Effector memory CD8-positive, alpha-beta T cell (primary cell): Measurements from ENCODE around the gene MPZL1.

Source experiments
- ATAC-seq: fragments of 150-1000 bp; cut with Tn5 transposase; replicated peaks from 2 replicates; pipeline ENCODE4 v1.10.0; 2021; ENCODE audit warnings: mild to moderate bottlenecking, moderate library complexity
- DNase-seq, 3 experiments: peaks; one replicate each; pipeline ENCODE4 v3.0.0; 2021
- H3K27ac Mint-ChIP-seq, 2 donors: one replicate each; pipeline ENCODE4 v1.8.0; 2022; ENCODE audit warnings: mild to moderate bottlenecking in 2 of 2, mixed read lengths in 2 of 2, moderate library complexity in 2 of 2
- H3K27me3 Mint-ChIP-seq, 2 donors: one replicate each; pipeline ENCODE4 v1.8.0; 2022; ENCODE audit warnings: mixed read lengths in 2 of 2
- H3K36me3 Mint-ChIP-seq: one replicate; pipeline ENCODE4 v1.8.0; 2022; ENCODE audit warnings: mild to moderate bottlenecking, moderate library complexity, mixed read lengths; ENCODE audit not compliant: insufficient read depth
- H3K4me1 Mint-ChIP-seq, 2 donors: one replicate each; pipeline ENCODE4 v1.8.0; 2022; ENCODE audit warnings: low read depth in 2 of 2, mixed read lengths in 2 of 2
- H3K4me3 Mint-ChIP-seq, 2 donors: one replicate each; pipeline ENCODE4 v1.8.0; 2022; ENCODE audit warnings: mild to moderate bottlenecking in 2 of 2, mixed read lengths in 2 of 2, moderate library complexity in 2 of 2
- H3K9me3 Mint-ChIP-seq, 2 donors: one replicate each; pipeline ENCODE4 v1.8.0; 2022; ENCODE audit warnings: mixed read lengths in 2 of 2

MPZL1 gene

GRCh38 chr1:167772436-167772835, 50.7 kb downstream of the MPZL1 start:
- ATAC-seq (no peak), DNase-seq (no peak)
- H3K27me3 Mint-ChIP-seq: no peaks in the 10 kb centered on the region
- no peak overlapping the region for H3K4me3 Mint-ChIP-seq
- no peak overlapping the region for H3K27ac Mint-ChIP-seq
- no peaks in the 10 kb centered on the region for H3K4me1 Mint-ChIP-seq
- H3K36me3 Mint-ChIP-seq: peaks cover 3% of the 10 kb centered on the region
- H3K9me3 Mint-ChIP-seq: no peaks in the 10 kb centered on the region

GRCh38 chr1:167773516-167773915, 51.7 kb downstream of the MPZL1 start:
- ATAC-seq: no peak
- H3K9me3 Mint-ChIP-seq: no peaks in the 10 kb centered on the region
- no peaks in the 10 kb centered on the region for H3K4me1 Mint-ChIP-seq
- peaks cover 3% of the 10 kb centered on the region for H3K36me3 Mint-ChIP-seq
- no peak for DNase-seq
- H3K4me3 Mint-ChIP-seq: no peak overlapping the region
- no peak overlapping the region for H3K27ac Mint-ChIP-seq
- no peaks in the 10 kb centered on the region for H3K27me3 Mint-ChIP-seq

DNA sequence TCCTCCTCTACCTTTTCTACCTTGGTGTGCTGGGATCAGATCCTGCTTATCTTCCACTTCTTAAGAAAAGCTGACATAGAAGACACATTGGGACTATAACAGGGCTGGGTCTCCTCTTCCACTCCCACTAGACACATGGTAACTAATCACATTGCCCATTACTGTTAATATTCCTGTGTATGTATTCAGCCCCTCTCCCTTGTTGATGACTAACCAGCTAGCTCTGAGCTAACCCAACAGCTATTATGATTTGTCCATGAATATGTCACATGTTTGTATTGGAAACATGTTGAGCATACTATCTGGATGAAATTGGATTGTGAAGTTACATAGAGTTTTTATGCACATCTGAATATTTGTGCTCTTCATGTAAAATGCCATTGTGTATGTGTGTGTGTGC, 52.9 kb downstream of the MPZL1 start:
- peaks cover 3% of the 10 kb centered on the region for H3K36me3 Mint-ChIP-seq
- DNase-seq (no peak), ATAC-seq (no peak)
- no peaks in the 10 kb centered on the region for H3K27me3 Mint-ChIP-seq
- no peaks in the 10 kb centered on the region for H3K9me3 Mint-ChIP-seq
- H3K4me3 Mint-ChIP-seq: no peak overlapping the region
- H3K4me1 Mint-ChIP-seq: no peaks in the 10 kb centered on the region
- H3K27ac Mint-ChIP-seq: no peak overlapping the region

DNA sequence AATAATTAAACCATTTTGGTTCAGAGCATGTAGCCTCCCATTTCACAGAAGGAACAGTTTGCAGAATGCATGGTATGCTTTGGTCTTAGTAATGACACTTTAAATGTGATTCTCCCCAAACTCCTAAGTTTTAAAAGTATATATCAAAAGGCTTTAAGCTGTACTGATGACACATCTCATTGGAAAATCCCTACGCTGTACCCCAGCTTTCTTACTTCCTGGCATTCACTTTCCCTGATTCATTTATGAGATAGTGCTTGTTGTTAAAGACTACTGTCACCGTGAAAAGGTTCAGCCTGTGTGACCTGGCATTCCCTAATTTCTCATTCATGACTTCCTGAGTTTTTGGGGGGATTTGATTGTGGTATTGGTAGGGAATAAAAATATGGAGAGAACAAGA, 53.4 kb downstream of the MPZL1 start:
- H3K4me1 Mint-ChIP-seq: no peaks in the 10 kb centered on the region
- H3K27me3 Mint-ChIP-seq: no peaks in the 10 kb centered on the region

DNA sequence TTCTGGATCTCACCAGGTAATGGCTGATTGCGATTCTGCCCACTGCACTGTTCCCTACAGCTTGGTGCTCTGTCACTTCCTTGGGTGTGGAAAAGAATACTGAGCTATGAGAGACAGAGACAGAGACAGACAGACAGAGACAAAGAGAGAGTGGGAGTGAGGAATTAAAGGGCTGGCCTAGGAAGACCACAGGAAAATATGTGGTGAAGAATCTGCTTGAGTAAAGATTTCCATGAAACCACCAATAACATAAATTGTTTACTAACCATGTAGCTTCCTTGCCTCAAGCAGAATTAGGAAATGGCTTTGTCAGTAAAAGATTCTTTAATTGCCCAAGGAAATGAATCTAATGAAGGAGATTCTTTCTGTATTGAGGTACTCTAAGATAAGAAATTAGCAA, 54.4 kb downstream of the MPZL1 start:
- DNase-seq (no peak), ATAC-seq (no peak)
- Mint-ChIP-seq H3K4me3 (no peak overlapping the region), H3K4me1 (no peaks in the 10 kb centered on the region), H3K27me3 (no peaks in the 10 kb centered on the region), H3K27ac (no peak overlapping the region), H3K36me3 (peaks cover 3% of the 10 kb centered on the region), H3K9me3 (no peaks in the 10 kb centered on the region)

More for the DNA sequence above, 53.4 kb downstream of the MPZL1 start:
- Mint-ChIP-seq H3K9me3 (no peaks in the 10 kb centered on the region), H3K36me3 (peaks cover 3% of the 10 kb centered on the region), H3K4me3 (no peak overlapping the region), H3K27ac (no peak overlapping the region)
- ATAC-seq: no peak
- no peak for DNase-seq

DNA sequence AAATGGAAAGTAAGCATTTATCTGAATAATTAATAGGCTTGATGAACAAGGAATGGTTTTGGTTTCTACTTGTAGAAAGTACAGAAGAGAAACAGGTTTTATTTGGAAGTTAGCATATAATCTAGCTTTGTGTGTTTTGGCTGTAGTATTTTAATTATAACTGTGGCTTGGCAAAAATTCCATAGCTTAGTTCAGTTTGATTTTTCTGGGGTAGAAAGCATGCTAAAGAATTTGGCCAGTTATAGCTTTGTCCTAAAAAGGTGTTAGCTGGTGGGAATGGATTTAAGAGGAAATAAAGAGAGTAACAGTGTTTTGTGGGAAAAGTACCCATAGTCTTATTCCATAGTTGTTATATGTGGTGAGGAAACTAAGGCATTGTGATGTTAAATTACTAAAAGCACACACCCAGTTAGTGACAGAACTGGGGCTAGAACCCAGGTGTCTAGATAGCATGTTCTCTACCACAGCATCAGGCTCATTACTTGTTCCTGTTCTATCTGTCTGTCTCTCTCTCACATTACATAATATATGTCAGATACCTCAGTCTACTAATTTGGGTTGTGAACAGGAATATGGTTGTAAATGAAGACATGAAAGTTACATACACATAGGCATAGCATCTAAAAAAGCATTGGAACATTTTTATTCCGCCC, 55.0 kb downstream of the MPZL1 start:
- H3K27ac Mint-ChIP-seq: no peak overlapping the region
- H3K27me3 Mint-ChIP-seq: no peaks in the 10 kb centered on the region
- ATAC-seq (no peak), DNase-seq (no peak)
- H3K36me3 Mint-ChIP-seq: peaks cover 3% of the 10 kb centered on the region
- no peak overlapping the region for H3K4me3 Mint-ChIP-seq
- H3K9me3 Mint-ChIP-seq: no peaks in the 10 kb centered on the region
- H3K4me1 Mint-ChIP-seq: no peaks in the 10 kb centered on the region

DNA sequence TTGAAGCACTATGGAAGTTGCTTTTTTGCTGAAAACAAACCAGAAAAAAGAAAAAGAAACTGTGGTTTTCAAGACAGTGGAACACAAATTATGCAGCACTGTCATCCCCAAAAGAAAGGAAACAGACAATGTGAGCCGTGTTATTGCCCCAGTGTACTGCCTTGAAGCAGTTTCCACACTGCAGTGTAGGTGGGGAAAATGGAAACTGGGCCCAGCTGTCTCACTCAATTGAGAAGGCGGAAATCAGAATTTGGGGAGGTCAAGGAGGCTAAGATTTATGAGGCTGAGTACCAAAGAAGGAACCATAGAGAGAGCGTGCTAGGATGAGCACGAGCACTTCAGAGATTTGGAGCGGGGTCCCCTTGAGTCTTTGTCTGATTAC, 55.5 kb downstream of the MPZL1 start:
- Mint-ChIP-seq H3K4me3 (no peak overlapping the region), H3K36me3 (peaks cover 3% of the 10 kb centered on the region), H3K27ac (no peak overlapping the region), H3K9me3 (no peaks in the 10 kb centered on the region), H3K27me3 (no peaks in the 10 kb centered on the region), H3K4me1 (no peaks in the 10 kb centered on the region)
- ATAC-seq: no peak
- no peak for DNase-seq

GRCh38 chr1:167781558-167781957, 59.8 kb downstream of the MPZL1 start:
- H3K27me3 Mint-ChIP-seq: no peaks in the 10 kb centered on the region
- peaks cover 3% of the 10 kb centered on the region for H3K36me3 Mint-ChIP-seq
- no peak overlapping the region for H3K4me3 Mint-ChIP-seq
- ATAC-seq (no peak), DNase-seq (no peak)
- H3K4me1 Mint-ChIP-seq: no peaks in the 10 kb centered on the region
- H3K9me3 Mint-ChIP-seq: no peaks in the 10 kb centered on the region
- no peak overlapping the region for H3K27ac Mint-ChIP-seq

DNA sequence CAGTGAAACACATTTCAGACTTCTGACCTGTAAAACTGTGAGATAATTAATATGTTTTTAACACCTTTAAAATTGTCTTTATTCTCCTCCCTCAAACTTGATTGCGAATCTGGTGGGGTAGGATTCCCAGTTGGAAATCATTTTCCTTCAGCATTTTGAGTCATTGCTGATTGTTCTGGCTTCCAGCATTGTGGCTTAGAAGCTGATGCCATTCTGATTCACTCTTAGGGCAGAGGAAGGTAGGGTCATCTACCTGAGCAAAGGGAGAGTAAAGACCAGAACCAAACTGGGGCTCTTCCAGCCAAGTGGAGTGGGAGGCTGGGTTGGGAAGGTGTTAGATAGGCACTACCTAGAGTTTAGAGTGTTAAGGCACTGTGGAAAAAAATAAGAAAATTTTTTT, 61.2 kb downstream of the MPZL1 start:
- ATAC-seq (no peak), DNase-seq (no peak)
- no peaks in the 10 kb centered on the region for H3K36me3 Mint-ChIP-seq
- H3K9me3 Mint-ChIP-seq: no peaks in the 10 kb centered on the region
- no peaks in the 10 kb centered on the region for H3K27me3 Mint-ChIP-seq
- H3K4me1 Mint-ChIP-seq: no peaks in the 10 kb centered on the region
- no peak overlapping the region for H3K4me3 Mint-ChIP-seq
- H3K27ac Mint-ChIP-seq: no peak overlapping the region

DNA sequence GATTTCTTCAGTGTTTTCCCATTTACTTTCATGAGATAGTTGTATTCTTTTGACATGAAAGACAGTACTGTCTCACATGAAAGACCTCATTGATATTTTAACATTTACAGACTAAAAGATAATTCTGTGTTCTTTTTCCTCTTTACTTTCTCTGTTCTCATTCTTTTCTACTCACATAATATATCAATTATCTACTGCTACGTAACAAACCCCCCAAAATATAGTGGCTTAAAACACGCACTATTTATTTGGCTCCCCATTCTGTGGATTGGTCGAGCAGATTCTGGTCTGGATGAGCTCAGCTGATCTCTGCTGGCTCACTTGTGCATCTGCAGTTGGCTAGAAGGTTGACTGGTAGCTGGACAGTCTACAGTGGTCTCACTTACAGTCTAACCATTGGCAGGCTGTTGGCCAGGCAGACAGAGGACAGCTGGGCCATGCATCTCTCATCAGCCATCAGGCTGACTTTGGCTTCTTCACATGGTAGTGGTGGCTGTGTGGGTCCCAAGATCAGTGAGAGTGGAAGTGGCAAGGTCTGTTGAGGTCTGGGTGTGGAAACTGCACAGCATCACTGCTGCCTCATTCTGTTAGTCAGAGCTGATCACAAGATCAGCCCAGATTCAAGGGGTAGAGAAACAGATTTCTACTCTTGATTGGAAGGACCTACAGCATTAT, 63.2 kb downstream of the MPZL1 start:
- no peaks in the 10 kb centered on the region for H3K9me3 Mint-ChIP-seq
- no peak overlapping the region for H3K4me3 Mint-ChIP-seq
- ATAC-seq (no peak), DNase-seq (no peak)
- no peak overlapping the region for H3K27ac Mint-ChIP-seq
- H3K27me3 Mint-ChIP-seq: no peaks in the 10 kb centered on the region
- H3K4me1 Mint-ChIP-seq: no peaks in the 10 kb centered on the region
- no peaks in the 10 kb centered on the region for H3K36me3 Mint-ChIP-seq

GRCh38 chr1:167786502-167786901, 64.7 kb downstream of the MPZL1 start:
- ATAC-seq (no peak), DNase-seq (no peak)
- Mint-ChIP-seq H3K9me3 (no peaks in the 10 kb centered on the region), H3K4me1 (no peaks in the 10 kb centered on the region), H3K36me3 (no peaks in the 10 kb centered on the region), H3K27ac (no peak overlapping the region), H3K27me3 (no peaks in the 10 kb centered on the region), H3K4me3 (no peak overlapping the region)

DNA sequence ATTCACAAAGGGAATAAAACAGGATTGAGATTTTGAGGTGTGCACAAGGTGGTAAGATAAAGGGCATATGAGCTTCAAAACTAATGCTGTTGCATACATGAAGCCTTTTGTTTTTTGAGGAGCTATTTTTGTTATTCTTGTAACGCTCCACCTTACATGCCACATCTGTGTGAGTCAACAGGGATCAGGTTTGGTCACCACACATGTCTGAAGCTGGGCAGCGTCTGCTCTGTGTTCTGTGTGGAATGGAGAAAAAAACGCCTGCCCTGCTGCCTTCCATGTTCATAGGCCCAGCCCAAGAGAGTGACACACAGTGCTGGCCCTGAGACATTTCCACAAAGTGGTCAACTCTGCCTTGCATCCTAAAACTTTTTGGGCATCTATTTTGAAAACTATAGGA, 67.7 kb downstream of the MPZL1 start:
- Mint-ChIP-seq H3K36me3 (no peaks in the 10 kb centered on the region), H3K27me3 (no peaks in the 10 kb centered on the region), H3K9me3 (no peaks in the 10 kb centered on the region), H3K27ac (no peak overlapping the region), H3K4me1 (no peaks in the 10 kb centered on the region), H3K4me3 (no peak overlapping the region)
- ATAC-seq (no peak), DNase-seq (no peak)

DNA sequence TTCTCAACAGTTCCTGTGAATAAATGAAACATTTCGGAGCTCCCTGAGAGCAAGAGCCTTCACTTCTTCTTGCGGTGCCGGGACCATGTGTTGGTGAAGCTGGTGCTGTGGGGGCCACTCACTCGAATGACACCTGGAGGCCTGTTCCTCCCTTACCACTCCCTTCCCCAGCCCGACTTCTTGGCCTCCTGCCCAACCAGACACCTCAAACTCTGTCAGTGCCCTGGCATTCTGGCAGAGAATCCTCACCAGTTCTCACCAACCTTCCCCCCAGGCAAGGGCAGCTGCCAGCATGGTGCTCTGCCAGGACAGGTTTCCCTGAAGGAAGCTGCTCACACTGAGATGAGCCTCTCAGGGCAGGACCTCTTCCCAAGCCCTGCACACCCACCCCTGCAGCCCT, 68.3 kb downstream of the MPZL1 start:
- no peaks in the 10 kb centered on the region for H3K4me1 Mint-ChIP-seq
- H3K36me3 Mint-ChIP-seq: no peaks in the 10 kb centered on the region
- no peak for DNase-seq
- no peak overlapping the region for H3K27ac Mint-ChIP-seq
- H3K27me3 Mint-ChIP-seq: no peaks in the 10 kb centered on the region
- no peak for ATAC-seq
- H3K4me3 Mint-ChIP-seq: no peak overlapping the region
- no peaks in the 10 kb centered on the region for H3K9me3 Mint-ChIP-seq

GRCh38 chr1:167791281-167792187, 69.8 kb downstream of the MPZL1 start:
- ATAC-seq (no peak), DNase-seq (no peak)
- H3K36me3 Mint-ChIP-seq: no peaks in the 10 kb centered on the region

More at GRCh38 chr1:167791281-167792187, 69.8 kb downstream of the MPZL1 start:
- Mint-ChIP-seq H3K27me3 (no peaks in the 10 kb centered on the region), H3K9me3 (no peaks in the 10 kb centered on the region), H3K4me3 (no peak overlapping the region), H3K27ac (no peak overlapping the region), H3K4me1 (no peaks in the 10 kb centered on the region)
